Astrocyte (in vitro differentiated cells and primary cell): Measurements from ENCODE around the gene CDH10.

ENCODE experiments used
- CTCF ChIP-seq: IDR thresholded peaks from 2 replicates; pipeline ENCODE4 v1.5.1; 2011; ENCODE audit warnings: low read depth, mild to moderate bottlenecking, inconsistent platforms, low read length, moderate library complexity; ENCODE audit not compliant: insufficient read depth
- EZH2 ChIP-seq: IDR thresholded peaks from 2 replicates; pipeline ENCODE4 v1.6.1; 2012; ENCODE audit warnings: mild to moderate bottlenecking, low read length, inconsistent platforms; ENCODE audit not compliant: insufficient read depth

- TF ChIP-seq EZH2: no peak
- TF ChIP-seq CTCF: no peak
These were observed 23.3 kb upstream of the CDH10 start for GRCh38 chr5:24668050-24668449.
